NK-92 (cell line): ENCODE results near the gene SNAPC2.

Source experiments
- DNase-seq: peaks from one replicate; lab custom pipeline; 2025; ENCODE audit not compliant: unreplicated experiment; lab: John Stamatoyannopoulos, UW

SNAPC2 gene

GRCh38 chr19:7965921-7966665 lies 46.0 kb downstream of the SNAPC2 start:
- no peak for DNase-seq

- no peak for DNase-seq
Measured at GRCh38 chr19:7968008-7968795, 48.1 kb downstream of the SNAPC2 start.

GRCh38 chr19:7968796-7969554 lies 48.8 kb downstream of the SNAPC2 start:
- no peak for DNase-seq

- no peak for DNase-seq
Measured at GRCh38 chr19:7969555-7969939, 49.4 kb downstream of the SNAPC2 start.

GRCh38 chr19:7970716-7971448 lies 50.7 kb downstream of the SNAPC2 start:
- DNase-seq, result no peak

GRCh38 chr19:7971553-7972520 lies 51.7 kb downstream of the SNAPC2 start:
- DNase-seq, result no peak
